ENCODE measurements around the gene SPAG16. TPM values are rescaled to one million over a fixed set of nuclear protein-coding genes. Genes with fewer than 3 reads are reported as not detected.

Gene SPAG16
- polyA plus RNA-seq, 2 of the 4 experiments (the other 2 are of a cell fraction) = 19.1 to 27.6 TPM

- WGBS (ENCODE audit: missing lambda C conversion rate) = 0% methylated on average over 3 of the region's 3 CpGs
- no peak for FAIRE-seq
- POLR2A ChIA-PET = no interaction called here
- Histone ChIP-seq H3K4me3 (no peak overlapping the region), H3K9me3 (no peaks in the 10 kb centered on the region), H3K4me1 (no peaks in the 10 kb centered on the region), H3K27ac (no peak overlapping the region), H3K4me2 (no peak overlapping the region)
- TF ChIP-seq ZNF302 (CRISPR knock-in tag; IDR thresholded peaks at IDR 0.05) (no peak), CTCF (IDR thresholded peaks at IDR 0.05) (no peak)
- ATAC-seq = no peak
- CTCF ChIA-PET = no interaction called here
- DNase-seq (ENCODE audit: low read depth in 1 of 2, low spot score in 1 of 2) = no peak
These were observed 1094.3 kb downstream of the SPAG16 start for GRCh38 chr2:214378455-214379103.

GRCh38 chr2:214379227-214379626 lies 1095.0 kb downstream of the SPAG16 start:
- no peak for TF ChIP-seq RNF2 (IDR thresholded peaks at IDR 0.05; ENCODE audit: borderline replicate concordance, low read depth)
- no peak for TF ChIP-seq CHD4 (IDR thresholded peaks at IDR 0.05; ENCODE audit: borderline replicate concordance)
- TF ChIP-seq HOXB5 (CRISPR knock-in tag; IDR thresholded peaks at IDR 0.05) = no peak
- TF ChIP-seq POLR2AphosphoS2 (conservative IDR thresholded peaks at IDR 0.05; ENCODE audit: low read length) = no peak
- FAIRE-seq (no peak), DNase-seq (ENCODE audit: low read depth in 1 of 2, low spot score in 1 of 2) (no peak), ATAC-seq (no peak)
- POLR2A ChIA-PET = no interaction called here
- CTCF ChIA-PET = no interaction called here
- Histone ChIP-seq H3K27ac (no peak overlapping the region), H3K9me3 (no peaks in the 10 kb centered on the region), H3K4me1 (no peaks in the 10 kb centered on the region), H3K4me2 (no peak overlapping the region), H3K4me3 (no peak overlapping the region)
- WGBS (ENCODE audit: missing lambda C conversion rate) = 23% methylated on average over 1 of the region's 1 CpG

GRCh38 chr2:214380681-214381080 lies 1096.4 kb downstream of the SPAG16 start:
- 5% methylated on average over 5 of the region's 5 CpGs for WGBS (ENCODE audit: missing lambda C conversion rate)
- no peak overlapping the region for H3K4me2 ChIP-seq
- no peak for TF ChIP-seq POLR2AphosphoS2 (conservative IDR thresholded peaks at IDR 0.05; ENCODE audit: low read length)
- TF ChIP-seq KDM5A (IDR thresholded peaks at IDR 0.05) = no peak
- TF ChIP-seq PBX3 (IDR thresholded peaks at IDR 0.05) = no peak
- no peak for TF ChIP-seq TP53 (CRISPR knock-in tag; IDR thresholded peaks at IDR 0.05)
- no peak for TF ChIP-seq ZC3H11A (IDR thresholded peaks at IDR 0.05)
- TF ChIP-seq RCOR1 (IDR thresholded peaks at IDR 0.05; ENCODE audit: low read depth, low read length) = no peak
- TF ChIP-seq GATA3 (IDR thresholded peaks at IDR 0.05; ENCODE audit: borderline replicate concordance) = no peak
- no peak for TF ChIP-seq CTCF (IDR thresholded peaks at IDR 0.05)
- TF ChIP-seq RAD21 (conservative IDR thresholded peaks at IDR 0.05 in 1 of 2, IDR thresholded peaks at IDR 0.05 in 1 of 2) = no peak
- no peak for TF ChIP-seq MAZ (IDR thresholded peaks at IDR 0.05; ENCODE audit: borderline replicate concordance, low read depth, low read length)
- CTCF ChIA-PET = no interaction called here
- H3K9me3 ChIP-seq = no peaks in the 10 kb centered on the region
- no peak overlapping the region for H3K4me3 ChIP-seq
- ATAC-seq (no peak), FAIRE-seq (no peak), DNase-seq (ENCODE audit: low read depth in 1 of 2, low spot score in 1 of 2) (no peak)
- H3K4me1 ChIP-seq = no peaks in the 10 kb centered on the region
- no peak overlapping the region for H3K27ac ChIP-seq
- POLR2A ChIA-PET = no interaction called here

- ATAC-seq = no peak
- WGBS (ENCODE audit: missing lambda C conversion rate) = 5% methylated on average over 2 of the region's 2 CpGs
- no peak overlapping the region for H3K4me2 ChIP-seq
- H3K9me3 ChIP-seq = no peaks in the 10 kb centered on the region
- H3K27ac ChIP-seq = no peak overlapping the region
- ChIA-PET CTCF (no interaction called here), POLR2A (no interaction called here)
- no peaks in the 10 kb centered on the region for H3K4me1 ChIP-seq
- FAIRE-seq = no peak
- no peak for TF ChIP-seq EHMT2 (IDR thresholded peaks at IDR 0.05; ENCODE audit: low read depth)
- TF ChIP-seq NR3C1 (IDR thresholded peaks at IDR 0.05) = no peak
- no peak for TF ChIP-seq JUNB (IDR thresholded peaks at IDR 0.05)
- no peak for TF ChIP-seq CBX2 (IDR thresholded peaks at IDR 0.05; ENCODE audit: borderline replicate concordance, low read depth)
- no peak for TF ChIP-seq NPAS2 (CRISPR knock-in tag; IDR thresholded peaks at IDR 0.05; ENCODE audit: borderline replicate concordance)
- DNase-seq (ENCODE audit: low read depth in 1 of 2, low spot score in 1 of 2) = no peak
- H3K4me3 ChIP-seq = no peak overlapping the region
These were observed 1098.0 kb downstream of the SPAG16 start for GRCh38 chr2:214382229-214382628.

All from A549 (cell line).